HEK293 (cell line): ENCODE data around the gene ZFHX3.

Experiments used
- HOXD13 ChIP-seq: sonication (generic); formaldehyde crosslinking; IDR thresholded peaks from 2 replicates; pipeline ENCODE4 v1.8.0; 2022; ENCODE audit warnings: missing genetic modification reagents, borderline replicate concordance
- RBAK ChIP-seq: fragments of 450-650 bp; formaldehyde crosslinking; IDR thresholded peaks from 2 replicates; pipeline ENCODE4 v1.5.1; 2016; ENCODE audit warnings: missing biosample characterization, missing genetic modification characterization
- ZNF184 ChIP-seq: fragments of 450-650 bp; IDR thresholded peaks from 2 replicates; pipeline ENCODE4 v1.5.1; 2018; ENCODE audit warnings: missing biosample characterization, mild to moderate bottlenecking, missing genetic modification characterization
- ZNF211 ChIP-seq: fragments of 450-650 bp; formaldehyde crosslinking; IDR thresholded peaks from 2 replicates; pipeline ENCODE4 v1.5.1; 2016; ENCODE audit warnings: low read depth, missing biosample characterization, missing genetic modification characterization
- ZNF311 ChIP-seq: fragments of 450-650 bp; formaldehyde crosslinking; IDR thresholded peaks from 2 replicates; pipeline ENCODE4 v1.5.1; 2017; ENCODE audit warnings: missing biosample characterization, missing genetic modification characterization, borderline replicate concordance
- ZNF426 ChIP-seq: fragments of 450-650 bp; formaldehyde crosslinking; IDR thresholded peaks from 2 replicates; pipeline ENCODE4 v1.5.1; 2017; ENCODE audit warnings: missing biosample characterization, missing genetic modification characterization, mild to moderate bottlenecking, inconsistent platforms, moderate library complexity
- ZNF530 ChIP-seq: fragments of 450-650 bp; formaldehyde crosslinking; IDR thresholded peaks from 2 replicates; pipeline ENCODE4 v1.5.1; 2016; ENCODE audit warnings: low read depth, missing biosample characterization, missing genetic modification characterization
- TF ChIP-seq, protein P1 (sequence below): fragments of 450-650 bp; formaldehyde crosslinking; IDR thresholded peaks from 2 replicates; pipeline ENCODE4 v1.5.1; 2016; ENCODE audit warnings: missing biosample characterization, missing genetic modification characterization
- TF ChIP-seq, protein P2 (sequence below): fragments of 450-650 bp; IDR thresholded peaks from 2 replicates; pipeline ENCODE4 v1.5.1; 2018; ENCODE audit warnings: missing biosample characterization, missing genetic modification characterization
- TF ChIP-seq, protein P3 (sequence below): fragments of 450-650 bp; formaldehyde crosslinking; IDR thresholded peaks from 2 replicates; pipeline ENCODE4 v1.5.1; 2017; ENCODE audit warnings: missing biosample characterization, missing genetic modification characterization

- TF ChIP-seq RBAK (tag by site-specific recombination), result no peak
- TF ChIP-seq, protein P1, sequence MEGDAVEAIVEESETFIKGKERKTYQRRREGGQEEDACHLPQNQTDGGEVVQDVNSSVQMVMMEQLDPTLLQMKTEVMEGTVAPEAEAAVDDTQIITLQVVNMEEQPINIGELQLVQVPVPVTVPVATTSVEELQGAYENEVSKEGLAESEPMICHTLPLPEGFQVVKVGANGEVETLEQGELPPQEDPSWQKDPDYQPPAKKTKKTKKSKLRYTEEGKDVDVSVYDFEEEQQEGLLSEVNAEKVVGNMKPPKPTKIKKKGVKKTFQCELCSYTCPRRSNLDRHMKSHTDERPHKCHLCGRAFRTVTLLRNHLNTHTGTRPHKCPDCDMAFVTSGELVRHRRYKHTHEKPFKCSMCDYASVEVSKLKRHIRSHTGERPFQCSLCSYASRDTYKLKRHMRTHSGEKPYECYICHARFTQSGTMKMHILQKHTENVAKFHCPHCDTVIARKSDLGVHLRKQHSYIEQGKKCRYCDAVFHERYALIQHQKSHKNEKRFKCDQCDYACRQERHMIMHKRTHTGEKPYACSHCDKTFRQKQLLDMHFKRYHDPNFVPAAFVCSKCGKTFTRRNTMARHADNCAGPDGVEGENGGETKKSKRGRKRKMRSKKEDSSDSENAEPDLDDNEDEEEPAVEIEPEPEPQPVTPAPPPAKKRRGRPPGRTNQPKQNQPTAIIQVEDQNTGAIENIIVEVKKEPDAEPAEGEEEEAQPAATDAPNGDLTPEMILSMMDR (tag by site-specific recombination), result no peak
- TF ChIP-seq ZNF184, result no peak
- TF ChIP-seq, protein P2, sequence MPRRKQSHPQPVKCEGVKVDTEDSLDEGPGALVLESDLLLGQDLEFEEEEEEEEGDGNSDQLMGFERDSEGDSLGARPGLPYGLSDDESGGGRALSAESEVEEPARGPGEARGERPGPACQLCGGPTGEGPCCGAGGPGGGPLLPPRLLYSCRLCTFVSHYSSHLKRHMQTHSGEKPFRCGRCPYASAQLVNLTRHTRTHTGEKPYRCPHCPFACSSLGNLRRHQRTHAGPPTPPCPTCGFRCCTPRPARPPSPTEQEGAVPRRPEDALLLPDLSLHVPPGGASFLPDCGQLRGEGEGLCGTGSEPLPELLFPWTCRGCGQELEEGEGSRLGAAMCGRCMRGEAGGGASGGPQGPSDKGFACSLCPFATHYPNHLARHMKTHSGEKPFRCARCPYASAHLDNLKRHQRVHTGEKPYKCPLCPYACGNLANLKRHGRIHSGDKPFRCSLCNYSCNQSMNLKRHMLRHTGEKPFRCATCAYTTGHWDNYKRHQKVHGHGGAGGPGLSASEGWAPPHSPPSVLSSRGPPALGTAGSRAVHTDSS, result no peak
- TF ChIP-seq, protein P3, sequence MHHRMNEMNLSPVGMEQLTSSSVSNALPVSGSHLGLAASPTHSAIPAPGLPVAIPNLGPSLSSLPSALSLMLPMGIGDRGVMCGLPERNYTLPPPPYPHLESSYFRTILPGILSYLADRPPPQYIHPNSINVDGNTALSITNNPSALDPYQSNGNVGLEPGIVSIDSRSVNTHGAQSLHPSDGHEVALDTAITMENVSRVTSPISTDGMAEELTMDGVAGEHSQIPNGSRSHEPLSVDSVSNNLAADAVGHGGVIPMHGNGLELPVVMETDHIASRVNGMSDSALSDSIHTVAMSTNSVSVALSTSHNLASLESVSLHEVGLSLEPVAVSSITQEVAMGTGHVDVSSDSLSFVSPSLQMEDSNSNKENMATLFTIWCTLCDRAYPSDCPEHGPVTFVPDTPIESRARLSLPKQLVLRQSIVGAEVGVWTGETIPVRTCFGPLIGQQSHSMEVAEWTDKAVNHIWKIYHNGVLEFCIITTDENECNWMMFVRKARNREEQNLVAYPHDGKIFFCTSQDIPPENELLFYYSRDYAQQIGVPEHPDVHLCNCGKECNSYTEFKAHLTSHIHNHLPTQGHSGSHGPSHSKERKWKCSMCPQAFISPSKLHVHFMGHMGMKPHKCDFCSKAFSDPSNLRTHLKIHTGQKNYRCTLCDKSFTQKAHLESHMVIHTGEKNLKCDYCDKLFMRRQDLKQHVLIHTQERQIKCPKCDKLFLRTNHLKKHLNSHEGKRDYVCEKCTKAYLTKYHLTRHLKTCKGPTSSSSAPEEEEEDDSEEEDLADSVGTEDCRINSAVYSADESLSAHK, result no peak
- no peak for TF ChIP-seq ZNF530 (tag by site-specific recombination)
- TF ChIP-seq HOXD13, result no peak
- no peak for TF ChIP-seq ZNF211 (tag by site-specific recombination)
- no peak for TF ChIP-seq ZNF426
- no peak for TF ChIP-seq ZNF311 (tag by site-specific recombination)
These were observed 261.3 kb downstream of the ZFHX3 start for GRCh38 chr16:72786606-72787005.
